Femur (tissue), 1 donor: ENCODE data around the gene CEMIP.
"Not testable (repeated sequence)": the region's sequence is repeated elsewhere in the genome, so short reads cannot be mapped to it uniquely, and the experiment has no call there.

Experiments used
- DNase-seq: peaks from one replicate; pipeline ENCODE4 v3.0.0-alpha.2; 2017

Gene CEMIP

GRCh38 chr15:80758130-80758745 lies 20.9 kb upstream of the CEMIP start:
- DNase-seq, result no peak

- DNase-seq, result no peak
Observed at GRCh38 chr15:80760960-80761359, 18.2 kb upstream of the CEMIP start.

GRCh38 chr15:80761754-80762153 lies 17.4 kb upstream of the CEMIP start:
- no peak for DNase-seq

- not testable (repeated sequence) for DNase-seq
Observed at GRCh38 chr15:80763235-80763634, 15.9 kb upstream of the CEMIP start.

- DNase-seq, result no peak
Observed at GRCh38 chr15:80764535-80764934, 14.6 kb upstream of the CEMIP start.

- no peak for DNase-seq
Observed at GRCh38 chr15:80766275-80766674, 12.9 kb upstream of the CEMIP start.

- no peak for DNase-seq
Observed at GRCh38 chr15:80768158-80768557, 11.0 kb upstream of the CEMIP start.

GRCh38 chr15:80769153-80769828 lies 9.9 kb upstream of the CEMIP start:
- no peak for DNase-seq

GRCh38 chr15:80769829-80770705 lies 9.1 kb upstream of the CEMIP start:
- no peak for DNase-seq

GRCh38 chr15:80773122-80773551 lies 6.0 kb upstream of the CEMIP start:
- no peak for DNase-seq

GRCh38 chr15:80773792-80774352 lies 5.3 kb upstream of the CEMIP start:
- DNase-seq, result no peak

- no peak for DNase-seq
Observed at GRCh38 chr15:80774486-80774885, 4.7 kb upstream of the CEMIP start.

GRCh38 chr15:80775338-80775737 lies 3.8 kb upstream of the CEMIP start:
- no peak for DNase-seq

GRCh38 chr15:80776420-80777045 lies 2.6 kb upstream of the CEMIP start:
- peak; percentile 82 for DNase-seq

- peak; percentile 25 for DNase-seq
Observed at GRCh38 chr15:80777137-80777536, 2.0 kb upstream of the CEMIP start.

- DNase-seq, result no peak
Observed at GRCh38 chr15:80777826-80778620, 1.1 kb upstream of the CEMIP start.

- DNase-seq, result no peak
Observed at GRCh38 chr15:80778621-80778963, 578 bp upstream of the CEMIP start.

- DNase-seq, result peak; percentile 33
Observed at GRCh38 chr15:80779658-80780415, 667 bp downstream of the CEMIP start.

- DNase-seq, result peak; percentile 84
Observed at GRCh38 chr15:80780416-80781221, 1.4 kb downstream of the CEMIP start.

GRCh38 chr15:80783260-80783659 lies 4.1 kb downstream of the CEMIP start:
- no peak for DNase-seq

GRCh38 chr15:80785335-80785734 lies 6.2 kb downstream of the CEMIP start:
- DNase-seq, result no peak
